AG04449 (cell line): ENCODE results near the gene VAV2.

ENCODE experiments used
- CTCF ChIA-PET: fragments of 350-600 bp; formaldehyde crosslinking; extraction: SDS; loops from one replicate; lab custom pipeline; 2021; ENCODE audit warnings: antibody characterized with exemption; lab: Yijun Ruan, JAX
- POLR2A ChIA-PET: fragments of 400-600, 350-600 bp; formaldehyde crosslinking; extraction: SDS; loops from one replicate; lab custom pipeline; 2020; ENCODE audit warnings: antibody characterized with exemption, inconsistent platforms; lab: Yijun Ruan, JAX
- DNase-seq: peaks from one replicate; pipeline ENCODE4 v3.0.0-alpha.2; 2010; ENCODE audit warnings: low read depth, low spot score
- H3K4me3 ChIP-seq: 2 replicates; pipeline ENCODE4 v1.5.1; 2011; ENCODE audit warnings: low read depth, mild to moderate bottlenecking, control low read depth, low read length
- CTCF ChIP-seq: IDR thresholded peaks from one replicate; pipeline ENCODE4 v1.5.1; 2011; ENCODE audit warnings: mild to moderate bottlenecking, moderate library complexity, low read length, control low read depth, inconsistent platforms; ENCODE audit not compliant: insufficient read depth; ENCODE audit errors: missing control alignments

The VAV2 gene

DNA sequence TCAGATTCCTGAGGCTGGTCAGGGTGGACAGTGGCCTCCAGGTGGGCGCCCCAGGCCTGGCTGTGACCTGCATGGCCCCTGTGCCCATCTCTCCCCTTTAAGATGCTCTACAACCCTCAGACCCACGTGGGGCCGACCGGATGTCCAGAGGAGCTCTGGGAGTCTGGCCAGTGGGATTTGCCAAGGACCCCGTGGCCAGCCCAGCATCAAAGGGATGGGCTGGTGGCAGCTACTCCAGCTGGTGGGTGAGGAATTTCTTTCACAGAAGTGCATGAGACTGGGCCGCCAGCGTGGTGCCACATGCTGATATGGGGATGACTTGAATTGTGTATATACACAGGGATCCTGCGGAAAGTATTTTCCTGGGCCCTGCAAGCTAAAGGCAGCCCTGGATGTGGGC is 159.2 kb downstream of the VAV2 start:
- DNase-seq = no peak
- no peak overlapping the region for H3K4me3 ChIP-seq
- no peak for TF ChIP-seq CTCF
- POLR2A ChIA-PET = no interaction called here
- CTCF ChIA-PET = interaction anchor here (0.6 kb wide), 1 partner anchor 161 kb away, joined by 3 read pairs; no protein-coding TSS in a partner anchor

GRCh38 chr9:133830711-133831110 is 161.4 kb downstream of the VAV2 start:
- no peak for DNase-seq
- POLR2A ChIA-PET = no interaction called here
- CTCF ChIA-PET = interaction anchor here (1.3 kb wide), 1 partner anchor 13 kb away, joined by 3 read pairs; no protein-coding TSS in a partner anchor
- TF ChIP-seq CTCF = no peak
- H3K4me3 ChIP-seq = no peak overlapping the region

GRCh38 chr9:133830310-133830709 is 161.8 kb downstream of the VAV2 start:
- TF ChIP-seq CTCF = no peak
- DNase-seq = no peak
- H3K4me3 ChIP-seq = no peak overlapping the region
- ChIA-PET POLR2A (no interaction called here), CTCF (interaction anchor here (1.3 kb wide), 1 partner anchor 13 kb away, joined by 3 read pairs; no protein-coding TSS in a partner anchor)

GRCh38 chr9:133828338-133828997 is 163.7 kb downstream of the VAV2 start:
- CTCF ChIA-PET = no interaction called here
- no peak for TF ChIP-seq CTCF
- POLR2A ChIA-PET = no interaction called here
- no peak for DNase-seq
- no peak overlapping the region for H3K4me3 ChIP-seq

GRCh38 chr9:133826289-133827085 is 165.6 kb downstream of the VAV2 start:
- ChIA-PET POLR2A (no interaction called here), CTCF (interaction anchor here (0.8 to 3.1 kb wide), 4 partner anchors 11 to 168 kb away, joined by 3 to 18 read pairs (median 4); no protein-coding TSS in a partner anchor)
- no peak overlapping the region for H3K4me3 ChIP-seq
- DNase-seq = no peak
- TF ChIP-seq CTCF = no peak
